Stimulated activated naive CD4-positive, alpha-beta T cell treated with Interleukin-2 at 50 U/mL for 16 hours (primary cell): ENCODE data around the gene KCNQ2.

Experiments used
- DNase-seq: peaks from one replicate; lab custom pipeline; 2025; lab: John Stamatoyannopoulos, UW

KCNQ2 gene

DNA sequence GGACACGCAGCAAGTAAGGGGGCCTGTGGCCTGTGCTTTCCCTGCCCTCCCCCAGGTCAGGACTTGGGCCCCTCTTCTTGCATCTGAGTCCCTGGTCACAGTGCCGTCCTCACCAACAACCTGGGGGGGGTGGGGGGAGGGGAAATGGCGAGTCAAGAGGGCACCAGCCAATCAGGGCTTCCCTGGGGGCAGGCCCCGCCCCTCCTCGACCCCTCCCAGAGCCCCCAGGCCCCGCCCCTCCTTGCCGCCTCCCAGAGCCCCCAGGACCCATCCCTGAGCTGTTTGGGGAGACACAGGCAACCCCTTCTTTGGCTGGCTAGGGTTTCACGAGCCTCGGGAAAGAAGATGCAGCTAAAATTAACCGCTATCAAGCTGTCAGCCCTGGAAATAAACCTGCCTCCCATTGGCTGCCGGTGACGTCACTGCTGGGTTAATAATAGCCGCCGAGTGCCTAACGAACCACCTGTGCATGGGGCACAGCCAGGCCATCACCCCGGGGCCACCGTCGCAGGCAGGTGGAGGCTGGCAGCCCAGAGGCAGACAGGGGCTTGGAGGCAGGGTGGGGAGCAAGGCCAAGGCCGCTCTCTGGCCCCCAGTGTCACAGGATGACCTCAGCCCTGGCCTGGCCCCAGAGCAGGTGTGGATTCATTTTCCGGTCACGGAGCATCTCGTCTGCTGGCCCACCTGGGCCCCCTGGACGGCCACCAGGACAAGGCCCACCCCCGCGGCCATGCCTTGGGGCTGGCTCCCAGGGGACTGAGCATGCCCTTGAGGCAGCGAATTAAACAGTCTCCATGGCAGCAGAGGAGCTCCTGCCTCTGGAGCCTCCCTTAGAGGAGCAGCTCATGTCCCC lies 29.6 kb upstream of the KCNQ2 start:
- DNase-seq, result no peak

DNA sequence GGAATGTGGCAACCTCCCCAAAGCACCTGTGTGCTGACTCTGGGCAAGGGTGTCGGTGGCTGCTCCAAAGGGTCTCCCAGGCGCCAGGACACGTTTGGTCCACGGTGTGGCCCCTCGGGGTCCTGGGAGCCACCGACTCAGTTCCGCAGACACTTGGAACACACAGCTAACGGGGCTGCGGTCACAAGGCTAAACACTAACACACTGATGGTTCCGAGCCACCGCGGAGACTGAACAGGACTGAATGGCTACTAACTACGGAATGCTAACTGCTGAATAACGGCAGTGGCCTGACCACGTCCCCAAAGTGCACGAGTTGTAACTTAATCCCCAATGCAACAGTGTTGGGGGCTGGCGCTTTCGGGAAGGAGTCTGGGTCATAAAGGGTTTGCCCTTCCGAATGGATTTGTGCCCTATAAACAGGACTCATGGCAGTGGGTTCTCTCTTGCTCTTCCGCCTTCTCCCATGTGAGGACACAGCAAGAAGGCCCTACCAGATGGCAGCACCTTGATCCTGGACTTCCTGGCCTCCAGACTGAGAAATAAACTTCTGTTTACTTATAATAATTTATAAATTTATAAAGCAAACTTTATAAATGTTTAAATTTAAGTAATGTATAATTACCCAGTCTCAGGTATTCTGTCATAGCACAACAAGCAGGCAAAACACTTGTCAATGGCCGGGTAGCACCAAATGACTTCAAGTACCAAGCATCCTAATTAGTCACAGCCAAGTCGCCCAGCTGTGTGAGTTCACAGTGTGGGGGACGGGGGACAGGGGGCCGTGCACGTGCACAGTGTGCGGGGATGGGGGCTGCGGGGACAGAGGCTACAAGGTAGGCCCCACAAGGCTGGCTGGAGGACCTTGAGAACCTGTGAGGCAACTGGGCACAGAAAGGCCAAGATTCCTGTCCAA lies 28.7 kb upstream of the KCNQ2 start:
- no peak for DNase-seq

DNA sequence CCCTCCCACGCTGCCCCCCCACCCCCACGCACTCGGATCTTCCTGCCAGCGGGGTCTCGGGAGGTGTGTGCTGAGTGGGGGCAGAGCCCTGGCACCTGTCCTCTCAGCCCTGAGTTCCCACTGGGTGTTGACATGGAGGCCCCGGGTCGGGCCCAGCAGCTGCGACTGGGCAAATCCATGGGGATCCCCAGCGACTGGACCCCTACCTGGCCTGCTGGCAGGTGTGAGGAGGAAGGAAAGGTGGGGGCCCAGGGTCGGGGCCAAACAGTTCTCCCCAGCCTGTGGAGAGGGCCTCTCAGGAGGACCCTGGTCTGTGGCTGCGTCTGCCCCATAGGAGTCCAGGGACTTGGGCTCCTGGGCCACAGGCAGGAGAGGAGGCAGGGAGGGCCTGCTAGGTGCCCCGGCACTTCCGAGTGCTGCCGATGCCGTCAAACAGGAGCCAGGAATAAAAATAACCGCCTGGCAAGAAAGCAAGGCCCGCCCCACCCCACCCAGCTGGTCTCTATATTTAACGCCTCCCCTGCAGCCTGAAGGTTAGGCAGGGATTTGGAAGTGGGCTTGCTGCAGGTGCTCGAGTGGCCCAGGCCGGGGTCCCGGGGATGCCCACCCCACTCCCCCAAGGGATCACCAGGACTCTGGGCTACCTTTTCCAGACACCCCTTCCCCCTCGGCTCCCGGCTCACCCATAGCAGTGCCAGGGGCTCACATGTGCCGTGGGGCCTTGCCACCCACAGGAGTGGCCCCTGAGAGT lies 27.9 kb upstream of the KCNQ2 start:
- no peak for DNase-seq

DNA sequence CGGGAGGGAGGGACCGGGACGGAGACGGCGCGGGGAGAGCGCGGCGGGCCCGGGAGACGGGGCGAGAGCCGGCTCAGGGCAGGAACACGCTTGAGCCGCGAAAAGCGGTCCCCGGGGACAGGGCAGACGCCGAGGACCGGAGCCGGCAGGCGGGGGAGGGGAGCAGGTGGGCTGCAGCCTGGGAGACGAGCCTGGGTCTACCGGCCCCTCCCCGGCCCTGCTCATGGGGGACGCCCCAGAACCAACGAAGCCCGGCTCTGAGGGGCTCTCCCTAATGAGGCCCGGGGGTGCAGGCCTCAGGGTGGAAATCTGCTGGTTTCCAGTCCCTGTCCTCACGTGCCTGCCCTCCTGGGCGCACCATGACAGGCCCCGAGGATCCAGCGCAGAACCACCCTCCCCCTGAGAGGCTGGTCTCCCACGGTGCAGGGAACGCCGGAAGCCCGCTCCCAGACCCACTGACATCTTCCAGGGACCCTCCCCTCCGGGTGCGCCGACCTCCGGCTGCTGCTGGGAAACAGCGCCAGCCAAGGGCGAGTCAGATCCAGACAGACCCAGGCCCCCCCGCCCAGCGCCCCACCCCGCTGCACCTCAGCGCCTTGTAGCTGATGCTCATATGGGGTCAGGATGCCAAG lies 27.0 kb upstream of the KCNQ2 start:
- no peak for DNase-seq

DNA sequence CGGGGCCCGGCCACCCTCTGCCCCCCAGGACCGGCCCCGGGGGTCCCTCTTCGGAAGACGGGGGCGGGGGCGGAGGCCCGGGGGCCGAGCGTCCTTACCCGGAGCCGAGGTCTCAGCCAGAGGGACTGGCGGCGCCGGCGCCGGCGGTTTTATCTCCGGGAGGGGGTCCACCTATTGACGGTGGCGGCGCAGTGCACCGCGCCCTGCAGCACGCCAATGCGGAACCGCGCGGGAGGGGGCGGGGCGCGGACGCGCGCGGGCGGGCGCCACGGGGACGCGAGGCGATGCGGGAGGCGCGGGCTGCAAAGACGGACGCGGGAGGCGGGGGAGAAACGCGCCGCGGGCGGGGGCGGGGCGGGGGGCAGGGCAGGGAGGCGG lies 26.5 kb upstream of the KCNQ2 start, which contains the start of gene EEF1A2:
Gene EEF1A2, minus strand, starts transcription at position 124 of the 378 bp plus-strand sequence. CDS start 1,320 bp downstream, outside the sequence.
- peak; percentile 24 for DNase-seq

DNA sequence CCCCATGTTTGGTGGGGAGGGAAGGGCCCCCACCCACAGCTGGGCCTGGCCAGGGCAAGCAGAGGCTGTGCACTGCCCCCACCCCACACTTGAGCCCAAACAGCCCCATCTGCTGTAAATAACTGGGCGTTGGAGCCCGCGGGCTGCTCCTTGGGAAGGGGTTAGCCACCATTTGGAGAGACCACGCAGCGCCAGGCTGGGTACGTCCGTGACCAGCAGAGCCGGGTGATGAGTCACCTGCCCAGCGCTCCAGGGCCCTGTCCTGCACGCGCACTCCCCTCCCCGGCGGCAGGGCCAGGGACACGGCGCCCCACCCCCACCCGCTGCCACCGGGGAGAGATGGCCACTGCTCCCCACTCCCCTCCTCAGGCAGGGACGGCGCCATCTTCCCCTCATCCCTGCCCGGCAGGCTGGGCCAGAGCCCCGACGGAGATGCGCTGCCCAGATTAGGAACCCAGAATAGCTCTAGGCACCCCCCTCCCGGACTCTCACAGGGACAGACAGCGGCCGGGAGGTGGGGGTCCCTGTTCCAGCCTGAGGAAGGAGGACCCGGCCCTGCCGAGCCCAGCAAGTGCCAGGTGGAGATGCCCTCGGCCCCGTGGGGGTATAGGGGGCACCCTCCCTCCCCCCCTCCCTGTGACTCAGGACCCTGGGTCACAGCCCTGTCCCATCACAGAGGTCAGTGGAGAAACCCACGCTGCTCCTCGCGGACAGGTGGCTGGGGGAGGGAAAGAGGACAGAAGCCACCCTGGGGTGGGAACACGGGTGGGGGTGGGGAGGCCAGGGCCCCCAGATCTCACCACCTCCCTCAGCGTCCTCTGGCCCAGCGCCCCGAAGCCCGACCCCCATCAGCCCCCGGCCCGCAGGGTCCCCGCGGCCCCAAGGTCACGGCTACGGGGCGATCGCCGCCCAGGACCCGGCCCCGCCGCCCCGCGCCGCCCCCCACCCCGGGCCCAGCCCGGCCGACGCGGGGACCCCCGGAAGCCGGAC lies 25.8 kb upstream of the KCNQ2 start:
- no peak for DNase-seq

DNA sequence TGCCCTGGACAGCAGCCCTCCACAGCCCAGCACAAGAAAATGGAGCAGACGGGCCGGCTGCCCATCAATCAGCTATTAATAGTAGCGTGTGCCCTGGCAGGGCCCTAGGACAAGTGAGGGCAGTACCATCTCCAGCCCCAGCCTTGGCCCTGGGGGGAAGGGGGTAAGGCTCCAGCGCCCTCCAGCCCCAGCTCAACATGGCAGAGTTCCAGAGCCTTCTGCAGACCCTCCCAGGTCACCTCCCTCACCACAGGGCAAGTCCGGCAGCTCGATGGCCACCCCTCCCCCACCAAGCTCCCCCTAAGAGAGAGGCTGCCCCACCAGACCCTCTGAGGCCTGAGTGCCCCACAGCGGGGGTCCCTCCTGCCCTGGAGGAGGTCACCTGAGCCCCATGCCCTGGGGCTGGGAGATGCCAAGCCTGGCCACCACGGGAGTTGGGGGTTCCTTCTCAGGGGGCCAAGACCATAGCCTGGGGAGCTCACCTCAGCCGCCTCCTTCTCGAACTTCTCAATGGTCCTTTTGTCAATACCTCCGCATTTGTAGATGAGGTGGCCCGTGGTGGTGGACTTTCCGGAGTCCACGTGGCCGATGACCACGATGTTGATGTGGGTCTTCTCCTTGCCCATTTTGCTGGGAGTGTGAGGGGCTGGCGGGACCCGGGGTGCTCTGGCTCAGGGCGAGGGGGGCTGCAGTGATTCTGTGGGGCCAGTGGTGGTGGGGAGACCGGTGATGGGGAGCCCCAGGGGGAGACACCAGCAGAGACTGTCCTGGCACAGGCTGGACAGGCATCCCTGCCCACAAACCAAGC lies 24.9 kb upstream of the KCNQ2 start:
- DNase-seq, result no peak

DNA sequence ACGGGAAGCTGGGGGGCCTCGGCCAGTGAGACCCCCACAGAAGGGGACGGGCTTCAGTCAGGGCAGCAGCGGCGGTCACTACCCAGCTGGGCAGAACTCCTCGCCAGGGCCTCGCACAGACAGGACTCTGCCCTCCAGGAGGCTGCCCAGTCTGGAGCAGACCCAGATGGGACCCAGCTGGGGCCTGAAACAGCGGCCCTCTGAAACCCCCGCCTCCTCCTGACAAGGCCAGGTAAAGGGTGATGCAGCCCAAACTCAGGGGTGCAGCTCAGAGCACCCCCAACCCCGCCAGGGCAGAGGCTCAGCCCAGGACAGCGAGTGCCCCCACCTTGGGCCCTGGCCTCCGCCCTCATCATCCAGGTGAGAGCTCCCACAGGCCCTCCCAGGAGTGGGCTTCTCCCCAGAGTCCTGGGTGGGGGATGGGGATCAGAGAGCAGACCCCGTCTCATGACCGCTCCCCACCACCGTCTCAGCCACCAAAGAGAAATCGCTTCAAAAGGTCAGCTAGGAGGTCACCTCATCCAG lies 24.2 kb upstream of the KCNQ2 start:
- DNase-seq, result no peak

DNA sequence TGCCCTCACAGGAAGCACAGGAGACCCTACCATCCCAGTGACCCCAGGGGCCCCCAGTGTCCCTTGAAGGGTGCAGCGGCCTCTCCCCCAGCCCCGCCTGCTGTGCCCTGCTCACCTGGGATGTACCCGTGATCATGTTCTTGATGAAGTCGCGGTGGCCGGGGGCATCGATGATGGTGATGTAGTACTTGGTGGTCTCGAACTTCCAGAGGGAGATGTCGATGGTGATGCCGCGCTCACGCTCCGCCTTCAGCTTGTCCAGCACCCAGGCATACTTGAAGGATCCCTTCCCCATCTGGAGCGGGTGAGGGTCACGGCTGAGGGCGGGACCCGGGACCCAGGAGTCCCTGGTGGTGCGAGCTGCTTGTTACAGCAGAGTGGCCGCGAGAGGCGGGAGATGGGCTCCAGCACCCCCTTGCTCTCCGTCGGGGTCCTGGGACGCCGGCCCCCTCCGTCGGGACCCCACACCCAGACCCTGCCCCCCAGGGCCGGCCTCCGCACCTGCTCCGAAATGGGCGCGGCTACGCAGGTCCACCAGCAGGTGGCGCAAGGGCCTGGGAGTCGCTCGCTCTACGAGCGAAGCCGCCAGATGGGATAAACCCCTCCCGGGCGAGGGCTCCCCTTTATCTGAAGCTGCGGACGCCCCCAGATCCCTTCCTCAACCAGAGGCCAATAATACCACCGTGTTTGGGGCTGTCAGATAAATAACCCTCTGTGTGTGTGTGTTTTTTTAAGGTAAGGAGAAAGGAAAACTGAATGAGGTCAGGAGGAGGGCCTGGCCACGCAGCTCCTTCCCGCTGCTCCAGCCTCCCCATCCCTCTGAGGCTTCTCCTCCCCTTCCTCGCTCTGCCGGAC lies 23.5 kb upstream of the KCNQ2 start:
- DNase-seq, result peak; percentile 67

DNA sequence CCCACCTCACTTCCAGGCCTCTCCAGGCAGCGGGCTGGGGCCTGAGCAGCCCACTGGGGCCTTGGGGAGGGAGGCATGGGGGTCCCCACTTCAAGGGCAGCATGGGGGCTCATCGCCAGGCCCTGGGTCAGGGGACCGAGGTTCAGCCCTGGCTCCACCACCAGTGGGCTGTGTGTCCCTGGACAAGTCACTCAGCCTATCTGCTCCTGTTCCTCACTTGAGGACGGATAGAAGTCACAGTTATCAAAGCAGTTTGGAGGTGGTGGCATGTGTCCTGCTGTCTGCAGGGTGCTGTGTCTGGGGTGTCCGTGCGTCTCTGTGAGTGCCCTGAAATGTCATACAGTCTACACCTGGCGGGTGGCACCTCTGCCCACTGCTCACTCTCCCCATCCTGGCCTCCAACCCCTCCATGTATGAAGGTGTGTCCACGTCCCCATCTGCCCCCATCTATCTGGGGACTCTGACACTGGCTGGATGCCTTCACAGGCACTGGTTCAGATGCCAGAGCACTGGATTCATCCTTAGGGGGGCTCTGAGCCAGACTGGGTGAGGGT lies 22.8 kb upstream of the KCNQ2 start:
- no peak for DNase-seq

DNA sequence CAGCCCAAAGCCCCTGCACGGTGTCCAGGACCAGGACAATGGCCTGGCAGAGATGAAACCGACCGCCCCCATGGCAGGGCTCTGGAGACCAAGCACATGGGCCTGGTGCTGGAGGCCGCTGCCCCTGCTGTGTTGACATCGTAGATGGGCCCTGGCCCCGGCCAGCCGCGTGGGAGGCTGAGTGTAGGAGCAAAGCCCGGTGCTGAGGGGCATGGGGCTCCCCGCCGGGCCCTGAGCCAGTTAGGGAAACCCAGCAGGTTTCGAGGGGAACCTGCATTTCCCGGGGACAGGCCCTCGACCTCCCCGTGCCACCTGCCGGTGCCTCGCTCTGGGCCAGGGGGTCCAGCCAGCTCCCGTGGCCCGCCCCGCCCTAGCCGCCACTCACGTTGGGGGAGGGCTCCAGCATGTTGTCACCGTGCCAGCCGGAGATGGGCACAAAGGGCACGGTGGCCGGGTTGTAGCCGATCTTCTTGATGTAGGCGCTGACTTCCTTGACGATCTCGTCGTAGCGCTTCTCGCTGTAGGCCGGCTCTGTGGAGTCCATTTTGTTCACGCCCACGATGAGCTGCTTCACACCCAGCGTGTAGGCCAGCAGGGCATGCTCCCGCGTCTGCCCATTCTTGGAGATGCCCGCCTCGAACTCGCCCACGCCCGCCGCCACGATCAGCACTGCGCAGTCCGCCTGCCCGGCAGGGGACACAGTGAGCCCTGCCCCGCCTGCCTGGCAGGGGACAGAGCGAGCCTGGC lies 22.1 kb upstream of the KCNQ2 start:
- DNase-seq, result no peak

DNA sequence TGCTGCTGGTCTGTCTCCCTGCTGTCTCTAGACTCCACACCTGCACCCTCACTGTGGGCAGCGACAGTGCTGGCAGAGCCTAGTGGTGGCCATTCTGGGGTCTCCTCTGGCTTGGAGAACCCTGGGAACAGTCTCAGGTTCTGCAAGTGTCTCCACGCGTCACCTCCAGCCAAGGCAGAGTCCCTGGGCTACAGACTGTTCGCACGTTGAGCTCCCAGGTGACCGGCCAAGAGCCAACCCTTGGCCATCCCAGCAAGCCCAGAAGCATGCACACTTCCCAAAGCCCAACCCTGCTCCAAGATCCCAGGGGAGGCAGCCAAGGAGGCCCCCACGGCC lies 21.6 kb upstream of the KCNQ2 start:
- DNase-seq, result no peak

DNA sequence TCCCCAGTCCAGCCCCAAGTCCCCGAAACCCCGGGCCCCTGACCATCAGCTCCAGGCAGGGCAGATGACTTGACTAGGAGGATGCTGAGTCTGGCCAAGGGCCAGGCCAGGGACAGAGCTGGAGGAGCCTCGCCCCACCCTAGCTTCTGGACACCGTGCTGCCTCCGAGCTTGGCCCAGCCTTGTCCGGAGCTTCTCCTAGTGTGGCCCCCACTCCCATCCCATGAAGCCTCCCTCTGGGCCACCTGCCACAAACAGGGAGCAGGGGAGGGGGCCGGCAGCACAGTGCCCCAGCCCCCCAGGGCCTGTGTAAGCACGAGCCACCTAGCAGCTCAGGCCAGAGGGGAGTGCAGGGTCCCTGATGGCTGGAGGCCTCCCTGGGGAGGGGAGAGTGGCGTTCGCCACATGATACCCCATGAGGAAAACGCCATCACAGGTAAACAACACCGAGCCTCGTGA lies 21.1 kb upstream of the KCNQ2 start:
- DNase-seq, result no peak

DNA sequence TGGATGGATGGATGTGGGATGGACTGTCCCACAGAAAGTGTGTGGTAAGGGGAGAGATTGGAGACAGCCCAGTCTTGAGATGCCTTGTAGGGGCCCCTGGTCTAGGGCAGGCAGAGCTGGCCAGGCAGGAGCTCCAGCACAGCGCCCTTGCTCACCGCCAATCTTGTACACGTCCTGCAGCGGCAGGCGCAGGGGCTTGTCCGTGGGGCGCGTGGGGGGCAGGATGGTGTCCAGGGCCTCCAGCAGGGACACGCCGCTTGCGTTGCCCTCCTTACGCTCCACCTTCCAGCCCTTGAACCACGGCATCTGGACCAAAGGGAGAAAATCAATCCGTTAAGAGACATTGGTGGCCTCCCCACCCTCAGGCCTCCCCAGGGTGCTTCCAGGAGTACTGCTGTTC lies 20.5 kb upstream of the KCNQ2 start:
- no peak for DNase-seq

DNA sequence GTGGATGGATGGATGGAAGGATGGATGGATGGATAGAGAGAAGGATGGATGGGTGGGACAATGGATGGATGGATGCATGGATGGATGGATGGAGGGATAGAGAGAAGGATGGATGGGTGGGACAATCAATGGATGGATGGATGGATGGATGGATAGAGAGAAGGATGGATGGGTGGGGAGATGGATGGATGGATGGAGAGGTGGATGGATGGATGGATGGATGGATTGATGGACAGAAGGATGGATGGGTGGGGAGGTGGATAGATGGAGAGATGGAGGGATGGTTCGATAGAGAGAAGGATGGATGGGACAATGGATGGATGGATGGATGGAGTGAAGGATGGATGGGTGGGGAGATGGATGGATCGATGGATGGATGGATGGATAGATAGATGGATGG lies 20.1 kb upstream of the KCNQ2 start:
- no peak for DNase-seq

DNA sequence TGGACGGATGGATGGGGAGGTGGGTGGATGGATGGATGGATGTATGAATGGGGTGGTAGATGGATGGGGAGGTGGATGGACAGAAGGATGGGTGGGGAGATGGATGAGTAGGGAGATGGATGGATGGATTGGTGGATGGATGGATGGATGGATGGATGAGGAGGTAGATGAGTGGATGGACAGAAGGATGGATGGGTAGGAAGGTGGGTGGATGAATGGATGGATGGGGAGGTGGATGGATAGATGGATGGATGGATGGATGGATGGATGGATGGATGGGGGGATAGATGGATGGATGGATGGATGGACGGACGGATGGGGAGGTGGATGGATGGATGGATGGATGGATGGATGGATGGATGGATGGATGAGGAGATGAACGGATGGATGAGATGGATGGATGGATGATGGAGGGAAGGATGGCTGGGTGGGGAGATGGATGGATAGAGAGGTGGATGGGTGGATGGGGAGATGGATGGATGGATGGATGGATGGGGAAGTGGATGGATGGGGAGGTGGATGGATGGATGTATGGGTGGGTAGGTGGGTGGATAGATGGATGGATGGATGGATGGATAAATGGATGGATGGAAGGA lies 19.3 kb upstream of the KCNQ2 start:
- no peak for DNase-seq

DNA sequence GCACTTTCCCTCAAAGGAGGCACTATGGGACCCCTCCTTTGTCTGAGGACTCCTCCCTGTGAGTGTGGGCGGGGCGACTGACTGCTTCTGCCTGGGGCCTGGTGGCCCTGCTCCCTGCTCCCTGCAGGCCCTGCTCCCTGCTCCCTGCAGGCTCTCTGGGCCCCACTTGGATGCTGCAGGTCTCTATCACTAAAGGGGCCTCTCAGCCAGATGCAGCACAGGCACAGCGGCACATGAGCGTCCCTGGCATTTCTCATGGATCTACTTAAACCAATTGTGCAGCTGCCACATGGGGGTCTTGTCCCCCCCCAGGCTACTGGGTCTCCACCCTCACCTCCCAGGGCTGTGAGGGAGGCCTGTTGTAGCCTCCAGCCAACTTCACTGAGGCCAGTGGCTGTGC lies 18.6 kb upstream of the KCNQ2 start:
- no peak for DNase-seq
